Measurements from ENCODE around the gene CEP89.
"Not testable (repeated sequence)": the region's sequence is repeated elsewhere in the genome, so short reads cannot be mapped to it uniquely, and the experiment has no call there.

CEP89 gene

GRCh38 chr19:32971012-32971595 lies 654 bp downstream of the CEP89 start:
- 39% methylated on average over 21 of the region's 21 CpGs for WGBS, 2 experiments
- H3K4me3 ChIP-seq (ENCODE audit: insufficient read depth, low read depth, low read length): peak overlapping the region; percentile 68
- H3K27ac ChIP-seq (ENCODE audit: insufficient read depth, low read depth, low read length, poor library complexity, severe bottlenecking): no peak overlapping the region
- H3K9me3 ChIP-seq (ENCODE audit: control insufficient read depth, low read length): no peaks in the 10 kb centered on the region
- peaks cover 6% of the 10 kb centered on the region for H3K36me3 ChIP-seq (ENCODE audit: control insufficient read depth, insufficient read depth, low read length)
- no peaks in the 10 kb centered on the region for H3K27me3 ChIP-seq (ENCODE audit: control insufficient read depth, insufficient read depth, low read length, poor library complexity, severe bottlenecking)
- H3K4me1 ChIP-seq (ENCODE audit: control insufficient read depth, insufficient read depth, low read length): peaks cover 4% of the 10 kb centered on the region

GRCh38 chr19:32969549-32969948 lies 2.2 kb downstream of the CEP89 start:
- Histone ChIP-seq H3K4me1 (ENCODE audit: control insufficient read depth, insufficient read depth, low read length) (peaks cover 4% of the 10 kb centered on the region), H3K4me3 (ENCODE audit: insufficient read depth, low read depth, low read length) (no peak overlapping the region), H3K36me3 (ENCODE audit: control insufficient read depth, insufficient read depth, low read length) (peaks cover 9% of the 10 kb centered on the region), H3K27ac (ENCODE audit: insufficient read depth, low read depth, low read length, poor library complexity, severe bottlenecking) (no peak overlapping the region), H3K9me3 (ENCODE audit: control insufficient read depth, low read length) (no peaks in the 10 kb centered on the region), H3K27me3 (ENCODE audit: control insufficient read depth, insufficient read depth, low read length, poor library complexity, severe bottlenecking) (no peaks in the 10 kb centered on the region)
- WGBS, 2 experiments: 94 to 95% methylated on average over 10 of the region's 10 CpGs

GRCh38 chr19:32966750-32967149 lies 5.0 kb downstream of the CEP89 start:
- H3K27me3 ChIP-seq (ENCODE audit: control insufficient read depth, insufficient read depth, low read length, poor library complexity, severe bottlenecking): no peaks in the 10 kb centered on the region
- H3K4me1 ChIP-seq (ENCODE audit: control insufficient read depth, insufficient read depth, low read length): peaks cover 4% of the 10 kb centered on the region
- no peak overlapping the region for H3K4me3 ChIP-seq (ENCODE audit: insufficient read depth, low read depth, low read length)
- peaks cover 24% of the 10 kb centered on the region for H3K36me3 ChIP-seq (ENCODE audit: control insufficient read depth, insufficient read depth, low read length)
- no peak overlapping the region for H3K27ac ChIP-seq (ENCODE audit: insufficient read depth, low read depth, low read length, poor library complexity, severe bottlenecking)
- H3K9me3 ChIP-seq (ENCODE audit: control insufficient read depth, low read length): no peaks in the 10 kb centered on the region
- WGBS, 2 experiments: 93 to 96% methylated on average over 9 of the region's 9 CpGs

GRCh38 chr19:32945260-32945659 lies 26.5 kb downstream of the CEP89 start:
- 56 to 64% methylated on average over 3 of the region's 3 CpGs for whole genome bisulfite sequencing, 2 experiments
- Histone ChIP-seq H3K36me3 (ENCODE audit: control insufficient read depth, insufficient read depth, low read length) (peaks cover 17% of the 10 kb centered on the region), H3K4me3 (ENCODE audit: insufficient read depth, low read depth, low read length) (no peak overlapping the region), H3K27ac (ENCODE audit: insufficient read depth, low read depth, low read length, poor library complexity, severe bottlenecking) (no peak overlapping the region), H3K4me1 (ENCODE audit: control insufficient read depth, insufficient read depth, low read length) (no peaks in the 10 kb centered on the region), H3K27me3 (ENCODE audit: control insufficient read depth, insufficient read depth, low read length, poor library complexity, severe bottlenecking) (no peaks in the 10 kb centered on the region), H3K9me3 (ENCODE audit: control insufficient read depth, low read length) (no peaks in the 10 kb centered on the region)

GRCh38 chr19:32941273-32941672 lies 30.5 kb downstream of the CEP89 start:
- not testable (repeated sequence) for H3K4me1 ChIP-seq (ENCODE audit: control insufficient read depth, insufficient read depth, low read length); H3K27ac ChIP-seq (ENCODE audit: insufficient read depth, low read depth, low read length, poor library complexity, severe bottlenecking); H3K27me3 ChIP-seq (ENCODE audit: control insufficient read depth, insufficient read depth, low read length, poor library complexity, severe bottlenecking); H3K4me3 ChIP-seq (ENCODE audit: insufficient read depth, low read depth, low read length); H3K9me3 ChIP-seq (ENCODE audit: control insufficient read depth, low read length); H3K36me3 ChIP-seq (ENCODE audit: control insufficient read depth, insufficient read depth, low read length)
- 94% methylated on average over 4 to 5 of the region's 5 CpGs for WGBS, 2 experiments

- no peaks in the 10 kb centered on the region for H3K27me3 ChIP-seq (ENCODE audit: control insufficient read depth, insufficient read depth, low read length, poor library complexity, severe bottlenecking)
- H3K27ac ChIP-seq (ENCODE audit: insufficient read depth, low read depth, low read length, poor library complexity, severe bottlenecking): no peak overlapping the region
- no peak overlapping the region for H3K4me3 ChIP-seq (ENCODE audit: insufficient read depth, low read depth, low read length)
- no peaks in the 10 kb centered on the region for H3K4me1 ChIP-seq (ENCODE audit: control insufficient read depth, insufficient read depth, low read length)
- no peaks in the 10 kb centered on the region for H3K9me3 ChIP-seq (ENCODE audit: control insufficient read depth, low read length)
- WGBS, 2 experiments: 91 to 96% methylated on average over 8 of the region's 8 CpGs
- H3K36me3 ChIP-seq (ENCODE audit: control insufficient read depth, insufficient read depth, low read length): peaks cover 13% of the 10 kb centered on the region
These were observed 35.7 kb downstream of the CEP89 start for GRCh38 chr19:32936065-32936464.

- no peaks in the 10 kb centered on the region for H3K27me3 ChIP-seq (ENCODE audit: control insufficient read depth, insufficient read depth, low read length, poor library complexity, severe bottlenecking)
- no peaks in the 10 kb centered on the region for H3K9me3 ChIP-seq (ENCODE audit: control insufficient read depth, low read length)
These were observed 36.1 kb downstream of the CEP89 start for GRCh38 chr19:32935629-32936028.

GRCh38 chr19:32933571-32933970 lies 38.2 kb downstream of the CEP89 start:
- no peaks in the 10 kb centered on the region for H3K9me3 ChIP-seq (ENCODE audit: control insufficient read depth, low read length)
- H3K4me3 ChIP-seq (ENCODE audit: insufficient read depth, low read depth, low read length): no peak overlapping the region
- H3K4me1 ChIP-seq (ENCODE audit: control insufficient read depth, insufficient read depth, low read length): no peaks in the 10 kb centered on the region
- 92 to 96% methylated on average over 2 to 3 of the region's 3 CpGs for WGBS, 2 experiments
- peaks cover 14% of the 10 kb centered on the region for H3K36me3 ChIP-seq (ENCODE audit: control insufficient read depth, insufficient read depth, low read length)
- no peak overlapping the region for H3K27ac ChIP-seq (ENCODE audit: insufficient read depth, low read depth, low read length, poor library complexity, severe bottlenecking)
- H3K27me3 ChIP-seq (ENCODE audit: control insufficient read depth, insufficient read depth, low read length, poor library complexity, severe bottlenecking): no peaks in the 10 kb centered on the region

More at GRCh38 chr19:32935629-32936028, 36.1 kb downstream of the CEP89 start:
- Histone ChIP-seq H3K4me3 (ENCODE audit: insufficient read depth, low read depth, low read length) (no peak overlapping the region), H3K36me3 (ENCODE audit: control insufficient read depth, insufficient read depth, low read length) (peaks cover 14% of the 10 kb centered on the region), H3K4me1 (ENCODE audit: control insufficient read depth, insufficient read depth, low read length) (no peaks in the 10 kb centered on the region), H3K27ac (ENCODE audit: insufficient read depth, low read depth, low read length, poor library complexity, severe bottlenecking) (no peak overlapping the region)
- WGBS, 2 experiments: 94 to 95% methylated on average over 9 of the region's 9 CpGs

- no peak overlapping the region for H3K4me3 ChIP-seq (ENCODE audit: insufficient read depth, low read depth, low read length)
- H3K4me1 ChIP-seq (ENCODE audit: control insufficient read depth, insufficient read depth, low read length): no peaks in the 10 kb centered on the region
- H3K36me3 ChIP-seq (ENCODE audit: control insufficient read depth, insufficient read depth, low read length): peaks cover 18% of the 10 kb centered on the region
- no peak overlapping the region for H3K27ac ChIP-seq (ENCODE audit: insufficient read depth, low read depth, low read length, poor library complexity, severe bottlenecking)
- no peaks in the 10 kb centered on the region for H3K27me3 ChIP-seq (ENCODE audit: control insufficient read depth, insufficient read depth, low read length, poor library complexity, severe bottlenecking)
- H3K9me3 ChIP-seq (ENCODE audit: control insufficient read depth, low read length): no peaks in the 10 kb centered on the region
- 94% methylated on average over 8 of the region's 8 CpGs for WGBS, 2 experiments
These were observed 41.2 kb downstream of the CEP89 start for GRCh38 chr19:32930567-32930966.

- Histone ChIP-seq H3K9me3 (ENCODE audit: control insufficient read depth, low read length) (no peaks in the 10 kb centered on the region), H3K27me3 (ENCODE audit: control insufficient read depth, insufficient read depth, low read length, poor library complexity, severe bottlenecking) (no peaks in the 10 kb centered on the region), H3K4me1 (ENCODE audit: control insufficient read depth, insufficient read depth, low read length) (no peaks in the 10 kb centered on the region), H3K4me3 (ENCODE audit: insufficient read depth, low read depth, low read length) (no peak overlapping the region), H3K27ac (ENCODE audit: insufficient read depth, low read depth, low read length, poor library complexity, severe bottlenecking) (no peak overlapping the region), H3K36me3 (ENCODE audit: control insufficient read depth, insufficient read depth, low read length) (peaks cover 13% of the 10 kb centered on the region)
- 93 to 96% methylated on average over 2 of the region's 2 CpGs for WGBS, 2 experiments
These were observed 43.0 kb downstream of the CEP89 start for GRCh38 chr19:32928806-32929205.

GRCh38 chr19:32924200-32924599 lies 47.6 kb downstream of the CEP89 start:
- no peak overlapping the region for H3K27ac ChIP-seq (ENCODE audit: insufficient read depth, low read depth, low read length, poor library complexity, severe bottlenecking)
- no peaks in the 10 kb centered on the region for H3K9me3 ChIP-seq (ENCODE audit: control insufficient read depth, low read length)
- no peaks in the 10 kb centered on the region for H3K4me1 ChIP-seq (ENCODE audit: control insufficient read depth, insufficient read depth, low read length)
- no peaks in the 10 kb centered on the region for H3K27me3 ChIP-seq (ENCODE audit: control insufficient read depth, insufficient read depth, low read length, poor library complexity, severe bottlenecking)
- H3K4me3 ChIP-seq (ENCODE audit: insufficient read depth, low read depth, low read length): no peak overlapping the region
- peaks cover 10% of the 10 kb centered on the region for H3K36me3 ChIP-seq (ENCODE audit: control insufficient read depth, insufficient read depth, low read length)
- WGBS, 2 experiments: 97% methylated on average over 6 of the region's 6 CpGs
